Esophagus muscularis mucosa (tissue), 4 donors: ENCODE measurements around the gene CTCF. TPM values are rescaled to one million over a fixed set of nuclear protein-coding genes. Genes with fewer than 3 reads are reported as not detected.

ENCODE experiments used
- DNase-seq: peaks from one replicate; pipeline ENCODE4 v3.0.0-alpha.2; 2017; ENCODE audit errors: extremely low spot score
- H3K27ac ChIP-seq, 4 donors: fragments of 200-600 bp; sonication (generic); replicated peaks in 1 of 4; 1 replicate in 3 of 4; 2 replicates in 1 of 4; pipeline ENCODE4 v1.5.1; 2016 to 2019; ENCODE audit warnings: mild to moderate bottlenecking in 1 of 4
- H3K27me3 ChIP-seq, 4 donors: fragments of 200-600 bp; sonication (generic); one replicate each; pipeline versions ENCODE4 v1.5.1 to v1.6.0; 2016 to 2019
- H3K36me3 ChIP-seq, 4 donors: fragments of 200-600 bp; sonication (generic); one replicate each; pipeline ENCODE4 v1.5.1; 2016 to 2019
- H3K4me1 ChIP-seq, 4 donors: fragments of 200-600 bp; sonication (generic); one replicate each; pipeline ENCODE4 v1.5.1; 2016 to 2019
- H3K4me3 ChIP-seq, 4 donors: fragments of 200-600 bp; sonication (generic); 1 replicate in 2 of 4; 2 replicates in 2 of 4; pipeline ENCODE4 v1.5.1; 2016 to 2019; ENCODE audit warnings: mild to moderate bottlenecking in 4 of 4, moderate library complexity in 1 of 4
- H3K9me3 ChIP-seq, 4 donors: fragments of 200-600 bp; sonication (generic); 1 replicate in 3 of 4; 2 replicates in 1 of 4; pipeline ENCODE4 v1.5.1; 2016 to 2019
- CTCF ChIP-seq, 3 experiments: fragments of 200-600 bp in 2 of 3; fragments of 450-650 bp in 1 of 3; sonication (generic) in 2 of 3; IDR thresholded peaks; one replicate each; pipeline ENCODE4 v1.5.1; 2017 to 2019; ENCODE audit warnings: antibody characterized with exemption in 3 of 3, mild to moderate bottlenecking in 2 of 3, moderate library complexity in 1 of 3
- EP300 ChIP-seq: sonication (generic); formaldehyde crosslinking; IDR thresholded peaks from one replicate; pipeline ENCODE4 v1.6.1; 2017; ENCODE audit warnings: antibody characterized with exemption
- POLR2A ChIP-seq: fragments of 450-650 bp; IDR thresholded peaks from one replicate; pipeline ENCODE4 v1.6.1; 2017; ENCODE audit warnings: antibody characterized with exemption, moderate library complexity, mild to moderate bottlenecking, low read depth
- POLR2AphosphoS5 ChIP-seq, 2 donors: sonication (generic); formaldehyde crosslinking; IDR thresholded peaks; one replicate each; pipeline ENCODE4 v1.6.1; 2017; ENCODE audit warnings: antibody characterized with exemption in 2 of 2
- WGBS: methylation state at CpG from one replicate; pipeline ENCODE4 v1.1.5; 2018; 5-methylcytosine and 5-hydroxymethylcytosine counted together
- intact Hi-C: fragments of 100-400 bp; cut with DNase I; formaldehyde crosslinking; loops from one replicate; pipeline ENCODE4 v1.15.1; 2023
- total RNA-seq, 4 donors: library from RNA; depleted of rRNA; stranded (reverse); fragments of >200 nt; gene quantifications; one replicate each; pipeline versions ENCODE4 v1.1.0 to v1.2.1, GENCODE V29; 2016

Gene CTCF
- total RNA-seq, 4 donors from 2014 or later = 27.5 to 46.3 (median 38.5) TPM

GRCh38 chr16:67517155-67517445, 45.2 kb upstream of the CTCF start:
- H3K4me1 ChIP-seq = peaks cover 10 to 29% (median 15%) of the 10 kb centered on the region in 4 donors
- no peaks in the 10 kb centered on the region for H3K9me3 ChIP-seq
- TF ChIP-seq POLR2AphosphoS5 (IDR thresholded peaks at IDR 0.05) = no peak
- TF ChIP-seq EP300 = no peak
- TF ChIP-seq CTCF (IDR thresholded peaks at IDR 0.05) = no peak
- no peak for TF ChIP-seq POLR2A
- DNase-seq = no peak
- no peak overlapping the region for H3K27ac ChIP-seq
- intact Hi-C loops = loop anchor here (5.0 kb wide), 1 partner anchor 35 kb away; the partner anchor contains the start of genes AGRP and ATP6V0D1
- H3K27me3 ChIP-seq = no peaks in the 10 kb centered on the region
- WGBS = 84% methylated on average over 3 of the region's 3 CpGs
- no peak overlapping the region for H3K4me3 ChIP-seq
- no peaks in the 10 kb centered on the region for H3K36me3 ChIP-seq

GRCh38 chr16:67517661-67518423, 44.5 kb upstream of the CTCF start:
- intact Hi-C loops = loop anchor here (5.0 kb wide), 1 partner anchor 36 kb away; the partner anchor contains the start of genes AGRP and ATP6V0D1
- TF ChIP-seq EP300 = no peak
- TF ChIP-seq POLR2A = no peak
- no peak for TF ChIP-seq POLR2AphosphoS5 (IDR thresholded peaks at IDR 0.05)
- TF ChIP-seq CTCF (IDR thresholded peaks at IDR 0.05) = no peak
- H3K36me3 ChIP-seq = no peaks in the 10 kb centered on the region
- WGBS = 88% methylated on average over 8 of the region's 11 CpGs
- no peak overlapping the region for H3K4me3 ChIP-seq
- DNase-seq = no peak
- no peaks in the 10 kb centered on the region for H3K9me3 ChIP-seq
- H3K27me3 ChIP-seq = no peaks in the 10 kb centered on the region
- H3K27ac ChIP-seq = no peak overlapping the region
- H3K4me1 ChIP-seq = peaks cover 10 to 29% (median 15%) of the 10 kb centered on the region in 4 donors

GRCh38 chr16:67518676-67519075, 43.6 kb upstream of the CTCF start:
- TF ChIP-seq CTCF (IDR thresholded peaks at IDR 0.05) (no peak), EP300 (no peak), POLR2AphosphoS5 (IDR thresholded peaks at IDR 0.05) (no peak), POLR2A (no peak)
- intact Hi-C loops = loop anchor here (5.0 kb wide), 1 partner anchor 36 kb away; the partner anchor contains the start of genes AGRP and ATP6V0D1
- Histone ChIP-seq H3K36me3 (no peaks in the 10 kb centered on the region), H3K4me1 (peaks cover 10 to 29% (median 15%) of the 10 kb centered on the region in 4 donors), H3K27me3 (no peaks in the 10 kb centered on the region), H3K27ac (no peak overlapping the region), H3K4me3 (no peak overlapping the region), H3K9me3 (no peaks in the 10 kb centered on the region)
- 80% methylated on average over 7 of the region's 8 CpGs for WGBS
- DNase-seq = no peak

- TF ChIP-seq POLR2A = no peak
- no peak for TF ChIP-seq CTCF (IDR thresholded peaks at IDR 0.05)
- no peak for TF ChIP-seq POLR2AphosphoS5 (IDR thresholded peaks at IDR 0.05)
- no peak for TF ChIP-seq EP300
- Histone ChIP-seq H3K27ac (no peak overlapping the region), H3K27me3 (no peaks in the 10 kb centered on the region), H3K4me3 (no peak overlapping the region), H3K36me3 (no peaks in the 10 kb centered on the region), H3K9me3 (no peaks in the 10 kb centered on the region), H3K4me1 (peaks cover 10 to 26% (median 15%) of the 10 kb centered on the region in 4 donors)
- 77% methylated on average over 4 of the region's 4 CpGs for WGBS
- intact Hi-C loops = loop anchor here (5.0 kb wide), 1 partner anchor 37 kb away; the partner anchor contains the start of genes AGRP and ATP6V0D1
- DNase-seq = no peak
These were observed 43.1 kb upstream of the CTCF start for GRCh38 chr16:67519242-67519641.
